Neural crest cell (in vitro differentiated cells): ENCODE results near the gene LPAR1. TPM values are rescaled to one million over a fixed set of nuclear protein-coding genes. Genes with fewer than 3 reads are reported as not detected.
"Not testable (repeated sequence)": the region's sequence is repeated elsewhere in the genome, so short reads cannot be mapped to it uniquely, and the experiment has no call there.

Experiments
- DNase-seq: peaks from one replicate; pipeline ENCODE4 v3.0.0; 2021; ENCODE audit warnings: low read depth, mixed read lengths, low spot score
- H3K27ac Mint-ChIP-seq: one replicate; pipeline ENCODE4 v1.8.0; 2021; ENCODE audit warnings: mild to moderate bottlenecking, mixed read lengths; ENCODE audit not compliant: unreplicated experiment
- H3K27me3 Mint-ChIP-seq: 2 replicates; pipeline ENCODE4 v1.8.0; 2021; ENCODE audit warnings: low read depth, mild to moderate bottlenecking, mixed read lengths
- H3K36me3 Mint-ChIP-seq: 2 replicates; pipeline ENCODE4 v1.8.0; 2021; ENCODE audit warnings: low read depth, mild to moderate bottlenecking, mixed read lengths
- H3K4me1 Mint-ChIP-seq: 2 replicates; pipeline ENCODE4 v1.8.0; 2021; ENCODE audit warnings: mixed read lengths
- H3K4me3 Mint-ChIP-seq: one replicate; pipeline ENCODE4 v1.8.0; 2021; ENCODE audit warnings: mild to moderate bottlenecking, mixed read lengths
- H3K9me3 Mint-ChIP-seq: 2 replicates; pipeline ENCODE4 v1.8.0; 2021; ENCODE audit warnings: mixed read lengths
- CTCF ChIP-seq: fragments of 200-600 bp; sonication (generic); conservative IDR thresholded peaks from 2 replicates; pipeline ENCODE4 v1.5.0; 2021; ENCODE audit warnings: antibody characterized with exemption, mild to moderate bottlenecking
- total RNA-seq: library from RNA; stranded (reverse); gene quantifications from 2 replicates; pipeline ENCODE4 v1.2.1, GENCODE V29; 2021

The LPAR1 gene
- total RNA-seq, 1 donor from 2014 or later, result 11.3 TPM

- no peak overlapping the region for H3K27ac Mint-ChIP-seq
- no peak for DNase-seq
- TF ChIP-seq CTCF, result no peak
- H3K27me3 Mint-ChIP-seq, result no peaks in the 10 kb centered on the region
- peaks cover 3% of the 10 kb centered on the region for H3K4me1 Mint-ChIP-seq
- no peaks in the 10 kb centered on the region for H3K36me3 Mint-ChIP-seq
- H3K4me3 Mint-ChIP-seq, result no peak overlapping the region
- H3K9me3 Mint-ChIP-seq, result no peaks in the 10 kb centered on the region
These were observed 25.1 kb upstream of the LPAR1 start for GRCh38 chr9:111063332-111063731.

GRCh38 chr9:111058166-111058565 lies 19.9 kb upstream of the LPAR1 start:
- Mint-ChIP-seq H3K4me1 (no peaks in the 10 kb centered on the region), H3K9me3 (peaks cover 3% of the 10 kb centered on the region), H3K4me3 (no peak overlapping the region), H3K27ac (no peak overlapping the region), H3K27me3 (no peaks in the 10 kb centered on the region), H3K36me3 (no peaks in the 10 kb centered on the region)
- TF ChIP-seq CTCF, result no peak
- no peak for DNase-seq

- H3K27ac Mint-ChIP-seq, result no peak overlapping the region
- no peaks in the 10 kb centered on the region for H3K4me1 Mint-ChIP-seq
These were observed 18.3 kb upstream of the LPAR1 start for GRCh38 chr9:111056538-111056937.

GRCh38 chr9:111052791-111053190 lies 14.5 kb upstream of the LPAR1 start:
- H3K4me3 Mint-ChIP-seq, result no peak overlapping the region
- H3K27me3 Mint-ChIP-seq, result no peaks in the 10 kb centered on the region
- no peaks in the 10 kb centered on the region for H3K9me3 Mint-ChIP-seq
- DNase-seq, result no peak
- H3K27ac Mint-ChIP-seq, result no peak overlapping the region
- H3K36me3 Mint-ChIP-seq, result no peaks in the 10 kb centered on the region
- no peaks in the 10 kb centered on the region for H3K4me1 Mint-ChIP-seq
- no peak for TF ChIP-seq CTCF

More at GRCh38 chr9:111056538-111056937, 18.3 kb upstream of the LPAR1 start:
- no peaks in the 10 kb centered on the region for H3K27me3 Mint-ChIP-seq
- H3K9me3 Mint-ChIP-seq, result peaks cover 3% of the 10 kb centered on the region
- DNase-seq, result no peak
- H3K4me3 Mint-ChIP-seq, result no peak overlapping the region
- H3K36me3 Mint-ChIP-seq, result no peaks in the 10 kb centered on the region
- TF ChIP-seq CTCF, result no peak

- Mint-ChIP-seq H3K27me3 (no peaks in the 10 kb centered on the region), H3K9me3 (peaks cover 4% of the 10 kb centered on the region), H3K36me3 (peaks cover 1% of the 10 kb centered on the region), H3K4me1 (no peaks in the 10 kb centered on the region), H3K4me3 (no peak overlapping the region), H3K27ac (no peak overlapping the region)
- no peak for TF ChIP-seq CTCF
- no peak for DNase-seq
These were observed 13.1 kb upstream of the LPAR1 start for GRCh38 chr9:111051400-111051799.

GRCh38 chr9:111050819-111051218 lies 12.5 kb upstream of the LPAR1 start:
- H3K27ac Mint-ChIP-seq, result no peak overlapping the region
- H3K4me3 Mint-ChIP-seq, result no peak overlapping the region
- peaks cover 4% of the 10 kb centered on the region for H3K9me3 Mint-ChIP-seq
- TF ChIP-seq CTCF, result no peak
- H3K36me3 Mint-ChIP-seq, result peaks cover 3% of the 10 kb centered on the region
- no peak for DNase-seq
- no peaks in the 10 kb centered on the region for H3K27me3 Mint-ChIP-seq
- no peaks in the 10 kb centered on the region for H3K4me1 Mint-ChIP-seq

- DNase-seq, H3K36me3 Mint-ChIP-seq, H3K4me1 Mint-ChIP-seq, H3K27me3 Mint-ChIP-seq, H3K9me3 Mint-ChIP-seq, H3K27ac Mint-ChIP-seq, H3K4me3 Mint-ChIP-seq: not testable (repeated sequence)
These were observed 9.0 kb upstream of the LPAR1 start for GRCh38 chr9:111047287-111047686.
